SU-DHL-6 (cell line): ENCODE measurements around the gene FGFR2.
"Not testable (repeated sequence)": the region's sequence is repeated elsewhere in the genome, so short reads cannot be mapped to it uniquely, and the experiment has no call there.

Experiments used
- H2AFZ ChIP-seq: fragments of 200-600 bp; sonication (generic); 2 replicates; pipeline ENCODE4 v1.6.1; 2014; ENCODE audit warnings: low read depth, mild to moderate bottlenecking, moderate library complexity, mixed read lengths, antibody characterized with exemption, low read length; ENCODE audit not compliant: severe bottlenecking
- H3F3A ChIP-seq: fragments of 200-600 bp; shearing (Covaris generic); 2 replicates; pipeline ENCODE4 v1.6.0; 2016; ENCODE audit warnings: antibody characterized with exemption, mild to moderate bottlenecking; ENCODE audit not compliant: insufficient read depth
- H3K27ac ChIP-seq: fragments of 200-600 bp; sonication (generic); 2 replicates; pipeline ENCODE4 v1.5.1; 2016; ENCODE audit warnings: low read depth, mild to moderate bottlenecking, low read length, moderate library complexity, mixed read lengths
- H3K27me3 ChIP-seq: fragments of 200-600 bp; sonication (generic), shearing (Covaris generic); 2 replicates; pipeline ENCODE4 v1.6.0; 2014; ENCODE audit warnings: mild to moderate bottlenecking, low read length
- H3K36me3 ChIP-seq: fragments of 200-600 bp; sonication (generic); 2 replicates; pipeline ENCODE4 v1.6.1; 2014; ENCODE audit warnings: mild to moderate bottlenecking, low read length, mixed read lengths
- H3K4me2 ChIP-seq: fragments of 300-600, 200-600 bp; shearing (Covaris generic), sonication (generic); 2 replicates; pipeline ENCODE4 v1.6.0; 2014; ENCODE audit warnings: low read length, low read depth, mild to moderate bottlenecking; ENCODE audit not compliant: poor library complexity, severe bottlenecking
- H3K4me3 ChIP-seq: fragments of 200-600 bp; sonication (generic); 2 replicates; pipeline ENCODE4 v1.5.1; 2014; ENCODE audit warnings: antibody characterized with exemption, low read length, mild to moderate bottlenecking, mixed read lengths; ENCODE audit not compliant: insufficient read depth, poor library complexity, severe bottlenecking
- H3K79me2 ChIP-seq: fragments of 200-600 bp; sonication (generic); 2 replicates; pipeline ENCODE4 v1.6.1; 2014; ENCODE audit warnings: mild to moderate bottlenecking, low read length, moderate library complexity; ENCODE audit not compliant: insufficient read depth
- H3K9ac ChIP-seq: fragments of 200-600 bp; sonication (generic); 2 replicates; pipeline ENCODE4 v1.7.0; 2014; ENCODE audit warnings: mild to moderate bottlenecking, low read length
- H3K9me2 ChIP-seq: fragments of 200-600 bp; sonication (generic); replicated peaks from 2 replicates; pipeline ENCODE4 v1.6.1; 2014; ENCODE audit warnings: low read length; ENCODE audit not compliant: insufficient read depth
- H3K9me3 ChIP-seq: fragments of 200-600 bp; sonication (generic); 2 replicates; pipeline ENCODE4 v1.6.1; 2014; ENCODE audit warnings: low read length, mixed read lengths; ENCODE audit not compliant: insufficient read depth
- H4K20me1 ChIP-seq: fragments of 200-600 bp; sonication (generic); 2 replicates; pipeline ENCODE4 v1.6.1; 2014; ENCODE audit warnings: low read depth, mild to moderate bottlenecking, antibody characterized with exemption, low read length, moderate library complexity, mixed read lengths
- CTCF ChIP-seq: fragments of 200-600 bp; sonication (generic); IDR thresholded peaks from one replicate; pipeline ENCODE4 v1.5.1; 2017; ENCODE audit warnings: antibody characterized with exemption, mild to moderate bottlenecking, low read length, moderate library complexity; ENCODE audit not compliant: insufficient read depth, poor library complexity, severe bottlenecking
- EZH2phosphoT487 ChIP-seq: fragments of 200-600 bp; sonication (generic), shearing (Covaris generic); conservative IDR thresholded peaks from 2 replicates; pipeline ENCODE4 v1.6.1; 2018; ENCODE audit warnings: mild to moderate bottlenecking, antibody characterized with exemption, low read length, moderate library complexity, mixed read lengths

FGFR2 gene

GRCh38 chr10:121556455-121556854 is 41.8 kb downstream of the FGFR2 start:
- no peak overlapping the region for H3K4me3 ChIP-seq
- no peaks in the 10 kb centered on the region for H3F3A ChIP-seq
- TF ChIP-seq CTCF = no peak
- TF ChIP-seq EZH2phosphoT487 = no peak
- no peak overlapping the region for H3K27ac ChIP-seq
- H3K9ac ChIP-seq = no peak overlapping the region
- H2AFZ ChIP-seq = no peak overlapping the region
- no peaks in the 10 kb centered on the region for H3K36me3 ChIP-seq
- no peaks in the 10 kb centered on the region for H3K9me2 ChIP-seq
- H4K20me1 ChIP-seq = no peaks in the 10 kb centered on the region
- no peaks in the 10 kb centered on the region for H3K9me3 ChIP-seq
- no peaks in the 10 kb centered on the region for H3K79me2 ChIP-seq
- no peaks in the 10 kb centered on the region for H3K27me3 ChIP-seq
- H3K4me2 ChIP-seq = no peak overlapping the region

GRCh38 chr10:121554916-121555315 is 43.3 kb downstream of the FGFR2 start:
- not testable (repeated sequence) for H3K27me3 ChIP-seq, H3F3A ChIP-seq, H3K9ac ChIP-seq, H3K4me3 ChIP-seq, H2AFZ ChIP-seq, H3K9me3 ChIP-seq, H3K9me2 ChIP-seq, H3K36me3 ChIP-seq, H3K27ac ChIP-seq, H3K79me2 ChIP-seq, H4K20me1 ChIP-seq, H3K4me2 ChIP-seq

- Histone ChIP-seq H3K4me2 (no peak overlapping the region), H3K36me3 (no peaks in the 10 kb centered on the region), H3K27ac (no peak overlapping the region), H3K9ac (no peak overlapping the region), H3K9me2 (no peaks in the 10 kb centered on the region), H2AFZ (no peak overlapping the region), H3K4me3 (no peak overlapping the region), H3K27me3 (no peaks in the 10 kb centered on the region), H3K79me2 (no peaks in the 10 kb centered on the region), H3K9me3 (no peaks in the 10 kb centered on the region), H4K20me1 (no peaks in the 10 kb centered on the region), H3F3A (no peaks in the 10 kb centered on the region)
- TF ChIP-seq EZH2phosphoT487 (no peak), CTCF (no peak)
Observed at GRCh38 chr10:121553511-121554264, 44.6 kb downstream of the FGFR2 start.

GRCh38 chr10:121552746-121553145 is 45.5 kb downstream of the FGFR2 start:
- H3K4me3 ChIP-seq = no peak overlapping the region
- H3K9me2 ChIP-seq = no peaks in the 10 kb centered on the region
- no peak overlapping the region for H3K27ac ChIP-seq
- H3K4me2 ChIP-seq = no peak overlapping the region
- H3K79me2 ChIP-seq = no peaks in the 10 kb centered on the region
- H3F3A ChIP-seq = no peaks in the 10 kb centered on the region
- no peaks in the 10 kb centered on the region for H3K9me3 ChIP-seq
- no peaks in the 10 kb centered on the region for H4K20me1 ChIP-seq
- H3K27me3 ChIP-seq = no peaks in the 10 kb centered on the region
- no peak for TF ChIP-seq CTCF
- TF ChIP-seq EZH2phosphoT487 = no peak
- no peaks in the 10 kb centered on the region for H3K36me3 ChIP-seq
- H2AFZ ChIP-seq = no peak overlapping the region
- H3K9ac ChIP-seq = no peak overlapping the region
